Stimulated activated CD4-positive, alpha-beta T cell treated with anti-CD3 and anti-CD28 coated beads, Interleukin-4, amount 100 ng/mL, for 24 hours (primary cell): ENCODE measurements around the gene ADM5.
"Not testable (repeated sequence)": the region's sequence is repeated elsewhere in the genome, so short reads cannot be mapped to it uniquely, and the experiment has no call there.

ENCODE experiments used
- DNase-seq: peaks from one replicate; pipeline ENCODE4 v3.0.0-alpha.2; 2020

Gene ADM5

GRCh38 chr19:49704888-49705642, 15.7 kb downstream of the ADM5 start:
- DNase-seq: no peak

GRCh38 chr19:49705919-49706318, 16.5 kb downstream of the ADM5 start:
- DNase-seq: no peak

GRCh38 chr19:49710372-49710951, 21.1 kb downstream of the ADM5 start:
- no peak for DNase-seq

- no peak for DNase-seq
These were observed 23.0 kb downstream of the ADM5 start for GRCh38 chr19:49712397-49712859.

GRCh38 chr19:49713236-49713845, 23.9 kb downstream of the ADM5 start:
- DNase-seq: no peak

- no peak for DNase-seq
These were observed 26.8 kb downstream of the ADM5 start for GRCh38 chr19:49716154-49716553.

- DNase-seq: no peak
These were observed 29.1 kb downstream of the ADM5 start for GRCh38 chr19:49718511-49718910.

GRCh38 chr19:49718991-49719390, 29.6 kb downstream of the ADM5 start:
- DNase-seq: no peak

GRCh38 chr19:49719420-49719819, 30.0 kb downstream of the ADM5 start:
- not testable (repeated sequence) for DNase-seq

- no peak for DNase-seq
These were observed 38.0 kb downstream of the ADM5 start for GRCh38 chr19:49727217-49728030.

GRCh38 chr19:49730166-49730565, 40.8 kb downstream of the ADM5 start:
- no peak for DNase-seq

GRCh38 chr19:49738268-49738667, 48.9 kb downstream of the ADM5 start:
- no peak for DNase-seq

GRCh38 chr19:49739098-49739497, 49.7 kb downstream of the ADM5 start:
- no peak for DNase-seq

GRCh38 chr19:49739933-49740332, 50.5 kb downstream of the ADM5 start:
- DNase-seq: no peak
